ENCODE measurements around the gene FAU. TPM values are rescaled to one million over a fixed set of nuclear protein-coding genes. Genes with fewer than 3 reads are reported as not detected.

FAU gene
- total and polyA plus RNA-seq, 9 of the 15 experiments (the other 6 are each of a cell fraction or from before 2014, with no cell fraction given), result 433 to 1,827 (median 942) TPM

- TF ChIP-seq FOXA1 (IDR thresholded peaks at IDR 0.05; ENCODE audit: borderline replicate concordance) (no peak), RBBP5 (IDR thresholded peaks at IDR 0.05; ENCODE audit: borderline replicate concordance, insufficient read depth, low read length, poor library complexity, severe bottlenecking) (peak; percentile 86), ZNF609 (CRISPR knock-in tag; IDR thresholded peaks at IDR 0.05; ENCODE audit: borderline replicate concordance) (no peak), ZNF217 (CRISPR knock-in tag; IDR thresholded peaks at IDR 0.05) (no peak), CREB3 (tag; conservative IDR thresholded peaks at IDR 0.05; ENCODE audit: low read depth) (no peak), CBX1 (IDR thresholded peaks at IDR 0.05; ENCODE audit: low read depth) (peak; percentile 63; the same call in 1 of the 2 replicates), IRF2 (CRISPR knock-in tag; IDR thresholded peaks at IDR 0.05) (no peak), THRAP3 (IDR thresholded peaks at IDR 0.05; ENCODE audit: borderline replicate concordance) (no peak), U2AF1 (optimal IDR thresholded peaks at IDR 0.05; ENCODE audit: low read depth, low read length) (peak; percentile 97), ZNF316 (IDR thresholded peaks at IDR 0.05) (no peak), MYC (IDR thresholded peaks at IDR 0.05; ENCODE audit: low read depth, low read length) (peak; percentile 91), MYC (CRISPR knock-in tag; IDR thresholded peaks at IDR 0.05; ENCODE audit: borderline replicate concordance, low read depth) (peak; percentile 81), STAT6 (CRISPR knock-in tag; IDR thresholded peaks at IDR 0.05) (0 out of 2 replicates have a peak, but pooled peaks have one; percentile 29), RBM39 (optimal IDR thresholded peaks at IDR 0.05; ENCODE audit: low read depth, low read length) (no peak)
Observed at GRCh38 chr11:65117206-65118096, 4.5 kb downstream of the FAU start, which contains the start of gene ZNHIT2 (continued).
